IPS-11a (cell line): ENCODE measurements around the gene PTPRG.

ENCODE experiments used
- H3K4me3 ChIP-seq: one replicate; pipeline ENCODE4 v1.5.1; 2013; ENCODE audit warnings: low read depth, low read length, control low read depth

Gene PTPRG

GRCh38 chr3:61615643-61616042, 54.3 kb downstream of the PTPRG start:
- no peak overlapping the region for H3K4me3 ChIP-seq

- H3K4me3 ChIP-seq = no peak overlapping the region
These were observed 55.2 kb downstream of the PTPRG start for GRCh38 chr3:61616586-61616985.

DNA sequence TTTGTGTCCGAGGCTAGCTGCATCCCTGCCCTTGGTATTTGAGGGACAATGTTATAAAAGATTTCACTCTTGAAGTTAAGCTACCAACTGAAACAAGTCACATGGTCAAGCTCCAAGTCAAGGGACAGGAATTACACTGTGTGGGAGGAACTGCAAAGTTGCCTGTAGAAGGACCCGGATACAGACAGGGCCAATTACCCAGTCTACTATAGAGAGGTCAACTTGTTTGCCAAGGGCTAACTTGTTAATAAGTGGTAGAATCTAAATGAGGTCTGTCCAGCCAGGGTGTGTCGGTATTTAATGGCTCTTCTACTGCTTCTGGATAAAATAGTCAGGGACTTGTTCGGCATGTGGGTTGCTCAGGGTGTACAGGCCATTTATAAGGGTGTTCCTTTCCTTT, 55.7 kb downstream of the PTPRG start:
- no peak overlapping the region for H3K4me3 ChIP-seq

GRCh38 chr3:61617651-61618050, 56.3 kb downstream of the PTPRG start:
- no peak overlapping the region for H3K4me3 ChIP-seq

DNA sequence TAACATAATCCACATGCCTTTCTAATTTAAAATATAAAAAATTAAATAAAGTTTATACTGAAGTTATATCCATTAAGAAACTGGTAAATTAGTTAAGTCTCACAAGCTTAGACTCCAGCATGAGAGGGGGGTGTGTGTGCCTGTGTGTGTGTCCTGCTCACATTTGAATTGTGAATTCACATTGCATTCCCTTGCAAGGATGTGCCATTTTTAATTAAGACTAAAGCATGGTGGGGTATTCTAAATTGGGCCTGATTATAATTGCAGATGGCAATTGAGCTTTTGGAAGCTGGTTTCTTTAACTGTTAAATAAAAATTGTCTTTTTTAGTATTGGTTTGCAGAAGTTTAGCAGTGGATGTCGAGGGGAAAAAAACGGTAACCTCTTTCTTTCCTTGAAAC, 56.9 kb downstream of the PTPRG start:
- H3K4me3 ChIP-seq = no peak overlapping the region

GRCh38 chr3:61618871-61619270, 57.5 kb downstream of the PTPRG start:
- H3K4me3 ChIP-seq = no peak overlapping the region

DNA sequence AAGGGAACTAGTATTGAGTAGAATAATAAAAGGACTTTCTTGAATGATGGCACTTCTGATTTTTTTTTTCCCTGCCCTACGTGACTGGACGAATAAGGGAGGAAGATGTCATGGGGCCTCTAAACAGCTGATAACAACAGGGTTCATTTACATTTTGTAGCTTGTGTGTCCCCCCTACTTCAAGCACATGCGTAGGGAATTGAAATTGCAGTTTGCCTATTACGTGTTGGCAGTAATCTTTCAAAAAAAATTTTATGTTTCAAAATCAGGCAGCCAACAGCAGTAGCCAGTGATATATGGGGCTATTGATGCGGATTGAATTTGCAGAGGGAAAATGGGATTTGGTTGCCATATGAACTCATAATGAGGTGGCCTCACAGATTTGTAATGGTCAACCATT, 58.7 kb downstream of the PTPRG start:
- no peak overlapping the region for H3K4me3 ChIP-seq

- no peak overlapping the region for H3K4me3 ChIP-seq
These were observed 62.9 kb downstream of the PTPRG start for GRCh38 chr3:61624300-61624699.

- no peak overlapping the region for H3K4me3 ChIP-seq
These were observed 64.1 kb downstream of the PTPRG start for GRCh38 chr3:61625429-61625828.

DNA sequence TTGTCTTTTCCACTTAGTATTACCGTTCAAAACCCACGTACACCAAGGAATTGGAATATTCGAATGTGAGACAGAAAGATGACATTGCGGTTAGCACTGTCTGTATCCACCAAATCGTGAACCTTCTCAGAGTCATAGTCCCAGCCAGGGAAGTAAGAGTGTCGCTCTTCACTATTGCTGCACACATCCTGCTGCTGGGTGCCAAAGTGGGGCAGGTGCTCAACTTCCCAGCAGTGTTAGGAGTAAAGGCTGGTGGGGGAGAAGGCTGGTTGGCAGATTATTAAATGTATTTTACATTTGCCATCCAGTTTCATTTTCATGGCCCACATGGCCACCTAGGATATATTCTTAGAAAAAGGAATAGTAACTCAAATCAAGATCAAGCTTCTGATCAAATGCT, 65.1 kb downstream of the PTPRG start:
- no peak overlapping the region for H3K4me3 ChIP-seq

DNA sequence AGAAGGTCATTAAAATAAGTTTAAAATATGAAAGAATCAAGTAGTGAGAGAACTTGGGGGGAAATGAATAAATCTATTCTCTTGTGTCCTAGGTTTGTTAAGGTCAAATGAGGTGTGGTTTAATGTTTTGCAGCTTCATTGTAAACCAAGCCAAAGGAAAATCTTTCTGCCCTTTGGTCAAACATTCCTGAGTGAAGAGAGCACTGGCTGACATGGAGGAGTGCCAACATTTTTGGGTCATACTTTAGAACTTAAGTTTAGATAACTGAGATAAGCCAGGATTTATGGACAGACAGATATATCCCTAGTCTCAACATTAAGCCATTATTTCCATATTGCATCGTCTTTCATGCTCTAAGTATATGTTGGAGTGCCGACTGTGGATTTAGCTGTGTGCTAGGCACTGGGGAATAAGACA, 66.4 kb downstream of the PTPRG start:
- H3K4me3 ChIP-seq = no peak overlapping the region

DNA sequence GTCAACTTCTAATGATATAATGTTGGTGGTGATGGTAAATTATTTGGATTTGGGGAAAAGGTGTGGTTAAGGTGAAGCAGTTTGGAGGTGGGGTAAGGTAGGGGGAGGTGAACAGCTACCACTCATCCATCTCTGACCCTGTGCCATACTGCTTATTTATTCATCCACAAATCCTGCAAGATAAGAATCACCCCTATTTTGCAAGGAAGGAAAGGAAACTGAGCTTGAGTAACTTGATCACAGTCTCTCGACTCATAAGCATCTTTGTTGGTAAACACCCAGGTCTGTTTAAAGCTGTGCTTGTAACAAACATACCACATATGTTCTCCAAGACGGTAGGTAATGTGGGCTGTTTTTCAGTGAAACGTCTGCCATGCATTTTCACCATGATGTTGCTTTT, 67.3 kb downstream of the PTPRG start:
- H3K4me3 ChIP-seq = no peak overlapping the region

GRCh38 chr3:61629442-61629841, 68.1 kb downstream of the PTPRG start:
- H3K4me3 ChIP-seq = no peak overlapping the region

GRCh38 chr3:61631108-61631769, 69.9 kb downstream of the PTPRG start:
- H3K4me3 ChIP-seq = no peak overlapping the region

DNA sequence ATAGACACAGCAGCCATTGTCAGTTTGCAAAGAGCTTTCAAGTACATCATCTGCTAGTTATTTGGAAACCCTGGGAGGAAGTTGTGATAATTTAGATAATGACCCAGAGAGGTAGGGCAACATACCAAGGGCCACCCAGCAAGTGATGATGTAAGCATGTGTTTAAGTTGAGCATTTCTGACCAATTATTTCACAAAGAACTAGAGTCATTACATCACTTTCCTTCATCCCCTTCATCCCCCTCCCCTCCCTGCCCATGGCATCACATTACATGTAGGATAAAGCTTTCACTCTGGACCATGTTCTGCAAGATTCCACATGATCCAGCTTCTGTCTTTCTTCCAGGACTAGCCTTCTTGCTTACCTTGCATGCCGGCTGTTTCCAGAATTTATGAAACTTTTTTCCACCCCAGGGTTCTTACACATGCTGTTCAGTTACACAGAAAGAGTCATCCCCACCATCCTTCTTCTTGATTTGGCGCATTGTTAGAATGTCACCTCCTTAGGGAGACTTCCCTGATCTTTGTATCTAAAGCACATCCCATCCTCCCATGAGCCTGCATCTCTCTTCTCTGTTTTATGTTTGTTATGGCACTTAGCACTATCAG, 71.3 kb downstream of the PTPRG start:
- H3K4me3 ChIP-seq = no peak overlapping the region

DNA sequence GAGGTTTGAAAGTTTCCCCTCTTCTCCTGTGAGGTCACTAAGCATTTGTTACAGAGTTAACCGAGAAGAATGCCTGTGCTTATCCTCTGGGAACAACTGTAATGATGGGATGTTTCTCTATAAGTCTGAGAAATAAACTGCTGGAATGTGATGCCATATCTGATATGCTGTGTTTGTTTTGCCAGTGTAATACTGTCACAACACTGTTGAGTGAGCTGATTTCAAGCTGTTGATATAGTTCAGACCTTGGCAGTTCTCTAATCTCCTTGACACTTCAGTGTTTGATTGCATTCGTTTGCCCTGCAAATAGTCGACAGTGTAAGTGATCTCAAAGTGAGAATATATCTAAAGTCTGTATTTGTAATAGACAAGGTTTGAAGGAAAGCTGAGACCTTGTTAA, 73.3 kb downstream of the PTPRG start:
- no peak overlapping the region for H3K4me3 ChIP-seq

DNA sequence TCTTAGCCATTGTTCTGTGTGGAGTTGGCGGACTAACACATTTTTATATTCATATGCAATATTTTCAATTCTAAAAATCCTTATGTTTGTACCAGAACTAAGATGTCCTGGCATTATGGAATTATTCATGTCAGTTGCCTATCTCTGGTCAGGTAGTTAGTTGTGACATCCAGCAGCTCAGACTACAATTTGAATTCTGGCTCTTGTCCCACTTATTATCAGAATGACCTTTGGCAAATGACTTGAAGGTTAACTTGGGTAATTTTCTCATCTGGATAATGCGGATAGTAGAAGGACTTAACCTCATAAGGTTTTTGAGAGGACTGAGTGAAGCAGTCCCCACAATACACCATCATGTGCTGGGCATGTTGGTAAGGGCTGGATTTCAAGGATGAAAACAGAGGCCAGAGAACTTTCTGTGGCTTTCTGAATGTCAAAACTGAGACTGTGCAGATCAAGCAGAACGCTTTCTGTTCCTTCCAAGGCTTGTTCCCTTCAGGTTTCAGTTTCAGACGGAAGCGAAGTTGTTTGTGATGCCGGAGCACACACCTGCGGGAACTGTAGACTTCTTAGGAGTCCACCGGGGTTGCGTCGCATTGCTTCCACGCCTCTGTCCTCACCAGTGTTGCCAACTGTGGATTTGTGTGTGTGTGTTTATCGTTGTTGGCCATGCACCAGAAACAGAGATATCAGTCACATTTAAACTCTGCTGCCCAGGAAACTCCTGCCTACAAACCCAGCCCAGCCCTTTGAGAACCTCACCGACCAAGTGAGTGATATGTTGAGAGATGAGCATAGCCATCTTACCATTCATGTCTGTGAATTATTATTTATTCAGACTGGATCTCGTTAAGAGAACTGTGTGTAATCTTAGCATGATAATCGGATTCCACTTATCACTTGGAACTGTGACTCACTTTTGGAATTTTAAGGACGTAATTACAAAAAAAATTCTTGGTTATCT, 76.0 kb downstream of the PTPRG start:
- no peak overlapping the region for H3K4me3 ChIP-seq

DNA sequence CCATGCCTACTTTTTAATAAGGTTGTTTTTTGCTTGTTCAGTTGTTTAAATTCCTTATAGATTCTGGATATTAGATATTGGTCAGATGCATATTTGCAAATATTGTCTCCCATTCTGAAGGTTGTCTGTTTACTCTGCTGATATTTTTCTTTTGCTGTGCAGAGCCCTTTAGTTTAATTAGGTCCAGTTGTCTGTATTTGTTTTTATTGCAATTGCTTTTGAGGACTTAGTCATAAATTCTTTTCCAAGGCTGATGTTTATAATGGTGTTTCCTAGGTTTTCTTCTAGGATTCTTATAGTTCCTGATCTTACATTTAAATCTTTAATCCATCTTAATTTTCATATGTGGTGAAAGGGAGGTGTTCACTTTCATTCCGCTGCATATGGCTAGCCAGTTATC, 77.4 kb downstream of the PTPRG start:
- no peak overlapping the region for H3K4me3 ChIP-seq

DNA sequence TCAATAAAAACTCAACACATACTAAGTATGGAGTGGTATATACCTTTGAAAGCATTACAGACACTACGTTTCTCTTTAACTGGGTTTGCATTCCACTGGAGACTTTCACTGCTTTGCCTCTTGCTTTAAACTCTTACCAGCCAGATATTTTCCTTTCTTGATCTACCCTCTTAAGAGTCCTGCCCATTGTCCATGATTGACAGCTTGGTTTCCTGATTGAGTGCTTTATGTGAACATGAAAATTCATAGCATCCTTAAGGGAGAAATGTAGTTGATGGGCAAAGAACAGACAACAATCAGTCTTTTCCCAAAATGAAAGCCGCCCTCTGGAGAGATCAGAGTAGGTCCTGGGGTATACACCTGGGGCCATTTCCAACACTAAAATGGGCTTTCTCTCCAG, 78.6 kb downstream of the PTPRG start:
- no peak overlapping the region for H3K4me3 ChIP-seq

DNA sequence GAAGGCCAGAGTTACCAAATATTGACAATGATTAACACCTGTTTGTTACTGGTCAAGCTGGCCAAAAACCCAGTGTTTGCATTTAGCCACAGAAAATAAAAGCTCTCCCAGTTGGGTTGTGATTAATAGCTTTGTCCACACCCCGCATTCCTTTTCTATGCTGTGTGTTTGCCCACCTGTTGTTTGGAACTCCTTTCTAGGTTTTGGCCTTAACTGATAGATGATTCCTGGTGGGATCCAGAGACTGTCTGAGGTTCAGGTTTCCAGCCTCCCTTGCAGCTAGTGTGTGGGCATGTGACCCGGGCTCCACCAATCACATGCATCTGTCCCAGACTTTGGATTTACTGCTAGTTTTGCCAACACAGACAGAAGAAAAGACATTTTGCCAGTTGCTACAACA, 83.8 kb downstream of the PTPRG start:
- H3K4me3 ChIP-seq = no peak overlapping the region

- no peak overlapping the region for H3K4me3 ChIP-seq
These were observed 85.0 kb downstream of the PTPRG start for GRCh38 chr3:61646360-61646759.
